ENCODE results near the gene MMEL1. TPM values are rescaled to one million over a fixed set of nuclear protein-coding genes. Genes with fewer than 3 reads are reported as not detected.

The MMEL1 gene
- polyA plus RNA-seq, 10 donors, result 0.13 to 0.81 (median 0.49) TPM

DNA sequence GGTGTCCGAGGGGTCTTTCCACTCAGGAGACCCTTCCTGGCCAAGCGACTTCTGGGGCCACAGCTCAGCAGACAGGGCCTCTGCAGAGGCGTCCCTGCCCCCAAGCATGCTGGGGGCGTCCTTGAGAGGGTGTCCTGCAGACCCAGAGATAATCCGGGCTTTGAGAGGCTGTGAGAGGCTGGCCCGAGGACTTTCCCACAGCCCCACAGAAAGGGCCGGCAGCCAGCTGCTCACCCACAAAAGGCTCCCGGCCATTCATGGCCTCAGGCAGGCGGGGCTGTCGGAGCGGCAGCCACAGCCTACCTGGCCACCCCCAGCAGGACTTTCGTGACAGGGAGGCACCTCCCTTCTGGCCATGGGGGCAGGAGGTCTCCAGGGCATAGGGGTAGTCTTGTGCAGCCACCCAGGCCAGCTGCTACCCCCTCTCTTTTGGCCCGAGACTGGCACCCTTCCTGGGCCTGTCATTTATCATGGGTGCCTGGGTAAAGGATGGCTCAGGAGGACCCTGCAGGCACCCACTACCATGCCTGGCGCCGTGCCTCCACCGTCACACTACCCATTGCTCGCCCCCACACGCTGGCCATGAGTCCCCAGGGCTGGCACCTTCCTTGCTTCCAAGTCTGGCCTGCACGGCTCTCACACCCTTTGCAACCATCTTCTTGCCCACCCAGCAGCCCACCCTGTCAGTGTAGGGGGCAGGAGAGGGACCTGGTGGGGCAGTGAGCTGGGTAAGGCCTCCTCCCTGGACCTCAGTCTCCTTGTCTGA, 87.8 kb downstream of the MMEL1 start:
- DNase-seq, result no peak

DNA sequence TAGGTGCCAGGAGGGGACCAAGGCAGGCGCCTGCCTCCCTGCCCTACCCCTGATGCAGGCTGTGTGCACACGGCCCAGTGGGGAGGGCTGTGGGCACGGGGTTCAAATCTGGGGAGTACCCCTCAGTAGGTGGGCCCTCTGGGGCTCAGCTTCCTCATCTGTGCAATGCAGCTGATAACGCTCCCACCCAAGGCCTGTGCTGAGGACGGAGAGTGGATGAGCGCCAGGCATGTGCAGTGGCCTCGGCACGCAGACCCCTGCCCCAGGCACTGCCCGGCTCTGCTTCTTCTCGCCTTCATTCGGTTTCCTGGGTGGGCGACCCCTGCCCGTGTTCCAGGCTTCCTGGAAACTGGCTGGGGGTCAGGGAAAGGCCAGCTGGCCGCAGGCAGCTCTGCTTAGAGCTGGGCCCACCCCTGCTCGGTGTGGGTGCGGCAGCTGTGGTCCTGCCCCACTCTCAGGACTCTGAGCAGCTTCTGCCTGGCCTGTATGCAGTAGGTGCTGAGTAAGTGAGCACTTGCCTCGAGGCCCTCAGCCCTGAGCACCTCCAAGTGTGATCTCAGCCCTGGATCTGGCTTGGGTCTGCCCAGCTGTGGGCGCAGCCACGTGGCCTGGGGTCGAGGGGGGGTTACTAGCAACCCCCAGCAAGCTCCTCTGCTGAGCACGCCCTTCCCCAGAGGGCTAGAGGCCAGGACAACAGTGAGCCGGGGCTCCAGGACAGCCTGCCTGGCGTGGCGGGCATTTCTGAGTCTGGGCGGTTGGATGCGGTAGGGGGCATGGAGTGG, 88.5 kb downstream of the MMEL1 start:
- peak in 1 of 3 donors; percentile 83 for DNase-seq

DNA sequence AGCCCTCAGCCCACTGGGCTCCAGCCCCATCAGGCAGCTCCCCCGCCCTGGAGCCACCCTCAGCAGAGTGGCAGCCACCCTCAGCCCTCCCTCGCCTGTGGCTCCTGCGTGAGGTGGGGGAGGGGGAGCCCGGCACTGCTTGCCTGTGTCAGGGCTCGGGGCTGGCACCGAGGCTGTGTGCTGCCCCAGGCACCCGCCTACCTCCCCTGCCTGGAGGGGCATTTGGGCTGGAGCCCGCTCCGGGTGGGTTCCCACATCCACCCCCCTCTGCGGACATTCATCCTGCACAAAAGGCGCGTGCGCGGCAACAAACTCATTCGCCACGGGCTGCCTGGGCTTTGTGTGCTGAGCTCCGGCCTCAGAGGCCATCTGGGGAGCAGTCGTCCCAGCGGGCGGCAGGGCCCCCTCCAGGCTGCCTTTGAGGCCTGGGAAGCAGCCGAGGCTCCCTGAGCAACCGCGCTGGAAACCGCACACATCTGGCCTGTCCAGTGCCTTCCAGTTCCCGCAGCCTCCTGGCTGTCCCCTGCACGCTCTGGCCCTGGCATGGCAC, 89.2 kb downstream of the MMEL1 start:
- no peak for DNase-seq

DNA sequence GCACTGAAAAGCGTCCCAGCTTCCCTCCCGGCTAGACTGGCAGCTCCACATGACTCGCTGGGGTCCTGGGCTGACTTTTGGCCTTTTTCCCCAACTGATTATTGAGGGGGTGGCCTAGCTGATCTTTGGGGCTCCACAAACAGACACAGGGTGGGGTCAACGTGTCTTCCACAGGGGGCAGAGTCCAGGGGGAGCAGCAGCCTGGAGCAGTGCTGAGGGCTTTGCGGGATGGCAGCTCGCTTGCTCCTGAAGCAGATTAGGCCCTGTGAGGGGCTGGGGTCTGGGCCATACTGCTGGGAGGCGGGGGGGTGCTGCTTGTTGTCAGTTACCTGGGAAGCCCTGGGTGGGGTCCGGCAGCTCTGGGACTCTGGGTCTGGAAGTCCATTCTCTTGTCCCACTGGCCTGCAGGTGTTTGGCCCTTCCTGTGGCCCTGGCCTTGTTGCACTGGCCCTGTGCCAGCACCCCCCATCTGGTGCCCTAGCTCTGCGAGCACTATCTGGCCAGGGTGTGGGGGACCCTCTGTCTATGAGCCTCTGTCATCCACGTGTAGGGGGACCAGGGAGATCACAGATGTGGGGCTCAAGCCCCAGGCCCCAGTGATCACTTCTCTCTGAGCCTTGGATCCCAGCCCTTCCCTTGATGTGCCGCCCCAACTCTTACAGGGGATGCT, 90.4 kb downstream of the MMEL1 start:
- no peak for DNase-seq

DNA sequence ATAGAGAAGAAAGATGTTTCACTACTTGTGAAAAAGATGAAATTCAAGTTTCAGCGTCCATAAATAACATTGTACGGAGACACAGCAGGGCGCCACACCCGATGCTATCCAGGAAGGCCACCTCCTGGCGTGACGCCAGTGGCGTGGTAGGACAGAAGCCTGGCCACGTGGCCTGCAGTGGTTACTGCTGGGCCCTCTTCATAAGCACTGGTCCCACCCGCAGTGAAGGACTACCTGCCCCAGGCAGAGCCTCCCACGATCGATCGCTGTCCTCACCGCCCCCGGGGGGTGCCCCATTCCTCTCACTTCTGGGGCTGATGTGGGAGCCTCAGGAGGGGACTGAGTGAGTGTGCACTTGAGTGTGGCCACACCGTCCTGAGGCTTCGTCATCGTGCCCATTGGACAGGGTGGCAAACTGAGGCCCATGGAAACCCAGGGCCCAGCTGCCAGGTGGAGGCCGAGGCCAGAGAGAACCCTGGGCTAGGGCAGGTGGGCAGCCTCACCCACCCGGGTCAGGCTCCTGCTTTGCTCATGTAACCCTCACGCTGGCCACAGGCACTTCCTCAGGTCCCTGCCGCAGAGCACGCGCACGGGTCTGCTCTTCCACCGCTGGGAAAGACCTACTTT, 91.1 kb downstream of the MMEL1 start:
- DNase-seq, result no peak

DNA sequence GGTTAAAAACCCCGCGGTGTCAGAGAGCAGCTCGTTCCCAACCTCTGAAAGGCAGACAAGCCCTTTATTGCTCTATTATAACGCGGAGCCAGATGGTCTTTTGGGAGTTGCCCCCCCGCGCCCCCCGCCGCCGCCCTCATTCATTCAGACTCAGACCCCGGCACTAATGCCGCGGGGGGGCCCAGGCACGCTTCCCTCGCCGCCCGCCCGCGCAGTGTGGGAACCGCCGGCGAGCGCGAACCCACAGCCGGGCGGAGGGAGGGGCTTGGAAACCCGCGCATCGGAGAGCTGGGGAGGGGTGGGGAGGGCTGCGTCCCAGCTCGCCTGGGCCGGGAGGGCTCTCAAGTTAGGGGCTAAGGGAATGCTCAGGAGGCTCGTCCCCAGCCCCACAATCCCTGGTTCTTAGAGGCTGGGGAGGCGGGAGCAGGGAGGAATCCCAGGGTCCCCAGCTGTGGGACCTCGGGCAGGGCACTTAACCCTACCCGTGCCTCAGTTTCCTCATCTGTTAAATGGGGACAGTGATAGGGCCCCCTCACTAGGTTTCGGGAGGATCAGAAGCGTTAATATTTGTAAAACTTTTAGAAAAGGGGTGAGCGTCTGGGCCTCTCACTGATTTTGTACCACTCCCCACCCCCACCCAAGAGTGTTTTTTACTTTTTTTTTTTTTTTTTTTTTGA, 91.9 kb downstream of the MMEL1 start:
- DNase-seq, result no peak

Other genes starting within 250 kb of the MMEL1 start
- gene MORN1, start 241.5 kb downstream of the MMEL1 start, polyA plus RNA-seq (ENCODE audit: insufficient read length in 10 of 10), result 1 to 10 TPM; 4.2 to 9.1 (median 6.2) TPM
- 10 to 100 TPM; 69.9 to 87.9 (median 80.9) TPM for gene RER1, start 241.2 kb downstream of the MMEL1 start, polyA plus RNA-seq (ENCODE audit: insufficient read length in 10 of 10)
- gene PEX10, start 220.5 kb downstream of the MMEL1 start, polyA plus RNA-seq (ENCODE audit: insufficient read length in 10 of 10), result 10 to 100 TPM; 14.4 to 19.9 (median 17.5) TPM
- 1 to 10 TPM in 4 of 10 donors, under 1 TPM in 6; 0.39 to 3.3 (median 0.71) TPM for gene PLCH2, start 156.7 kb downstream of the MMEL1 start, polyA plus RNA-seq (ENCODE audit: insufficient read length in 10 of 10)
- 10 to 100 TPM; 18.3 to 22.5 (median 21.1) TPM for gene PANK4, start 106.4 kb downstream of the MMEL1 start, polyA plus RNA-seq (ENCODE audit: insufficient read length in 10 of 10)
- 1 to 10 TPM in 1 of 10 donors, under 1 TPM in 9; 0.18 to 1.0 (median 0.55) TPM for gene HES5, start 102.8 kb downstream of the MMEL1 start, polyA plus RNA-seq (ENCODE audit: insufficient read length in 10 of 10)
- gene TNFRSF14, start 76.6 kb downstream of the MMEL1 start, polyA plus RNA-seq (ENCODE audit: insufficient read length in 10 of 10), result 10 to 100 TPM; 11.5 to 22.6 (median 13.8) TPM
- gene PRXL2B, start 46.2 kb downstream of the MMEL1 start, polyA plus RNA-seq (ENCODE audit: insufficient read length in 10 of 10), result 10 to 100 TPM; 16.6 to 26.6 (median 20.9) TPM
- under 1 TPM; 0.09 to 0.58 (median 0.19) TPM for gene TTC34, start 168.7 kb upstream of the MMEL1 start, polyA plus RNA-seq (ENCODE audit: insufficient read length in 10 of 10)

Data from muscle of back (tissue), 11 donors.